HG03108 (cell line): ENCODE measurements around the gene ADGRB3.
"Not testable (repeated sequence)": the region's sequence is repeated elsewhere in the genome, so short reads cannot be mapped to it uniquely, and the experiment has no call there.

Source experiments
- ATAC-seq: cut with Tn5 transposase; IDR thresholded peaks from one replicate; pipeline ENCODE4 v1.9.1; 2021; ENCODE audit warnings: moderate library complexity; ENCODE audit not compliant: unreplicated experiment

ADGRB3 gene

DNA sequence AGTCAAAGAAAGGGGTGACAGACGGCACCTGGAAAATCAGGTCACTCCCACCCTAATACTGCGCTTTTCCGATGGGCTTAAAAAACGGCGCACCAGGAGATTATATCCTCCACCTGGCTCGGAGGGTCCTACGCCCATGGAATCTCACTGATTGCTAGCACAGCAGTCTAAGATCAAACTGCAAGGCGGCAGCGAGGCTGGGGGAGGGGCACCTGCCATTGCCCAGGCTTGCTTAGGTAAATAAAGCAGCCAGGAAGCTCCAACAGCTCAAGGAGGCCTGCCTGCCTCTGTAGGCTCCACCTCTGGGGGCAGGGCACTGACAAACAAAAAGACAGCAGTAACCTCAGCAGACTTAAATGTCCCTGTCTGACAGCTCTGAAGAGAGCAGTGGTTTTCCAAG is 277.7 kb downstream of the ADGRB3 start:
- ATAC-seq = not testable (repeated sequence)

DNA sequence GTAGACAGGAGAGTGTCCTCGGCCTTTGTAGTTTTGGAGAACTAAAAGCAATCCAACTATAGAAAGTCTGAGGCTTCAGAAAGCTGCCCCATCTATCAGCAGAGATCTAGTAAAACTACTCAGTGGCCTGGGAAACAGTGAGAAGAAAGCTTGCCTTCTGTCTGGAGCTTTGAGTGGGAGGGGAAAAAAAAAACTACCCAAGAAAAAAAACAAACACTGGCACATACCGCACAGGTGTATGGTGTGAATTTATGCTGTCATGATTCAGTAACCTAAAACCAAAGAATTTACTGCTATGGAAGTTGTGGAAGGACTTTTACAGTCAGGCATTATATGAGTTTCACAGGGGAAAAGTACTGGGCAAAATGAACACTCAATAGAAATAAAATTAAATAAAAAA is 280.5 kb downstream of the ADGRB3 start:
- no peak for ATAC-seq

DNA sequence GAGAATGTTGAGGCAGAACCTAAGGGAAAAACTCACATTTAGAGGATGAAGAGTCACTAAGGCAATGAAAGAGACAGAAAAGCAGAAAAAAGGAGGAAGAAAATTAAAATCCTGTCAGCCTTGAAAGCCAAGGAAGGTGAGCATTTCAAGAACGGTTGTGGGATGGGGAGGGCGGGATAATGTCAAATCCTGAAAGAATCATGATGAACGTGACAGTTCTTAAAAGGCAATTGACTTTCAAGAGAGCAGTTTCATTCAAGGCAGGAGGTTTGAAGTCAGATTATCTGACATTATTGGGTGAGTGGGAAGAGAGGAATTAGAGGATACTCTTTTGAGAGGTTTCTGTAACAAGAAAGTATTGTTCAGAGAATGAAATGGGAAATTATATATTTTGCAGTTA is 284.5 kb downstream of the ADGRB3 start:
- no peak for ATAC-seq

DNA sequence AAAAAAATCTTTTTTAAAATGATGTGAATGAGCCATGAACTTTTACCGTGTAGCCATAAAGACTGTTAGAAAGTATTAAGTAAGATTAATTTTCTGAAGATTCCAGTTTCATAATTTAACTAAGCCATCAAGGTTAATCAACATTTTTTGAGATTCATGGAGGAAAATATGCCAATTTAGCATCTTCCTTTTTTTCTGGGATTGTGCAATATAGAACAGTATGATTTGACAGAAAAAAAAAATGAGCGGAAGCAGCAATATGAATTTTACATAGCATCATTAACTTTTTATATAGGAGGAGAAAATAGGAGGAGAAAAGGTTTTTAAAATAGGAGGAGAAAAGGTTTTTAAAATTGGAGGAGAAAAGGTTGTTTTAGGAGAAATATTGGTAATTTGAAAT is 306.3 kb downstream of the ADGRB3 start:
- ATAC-seq = no peak

DNA sequence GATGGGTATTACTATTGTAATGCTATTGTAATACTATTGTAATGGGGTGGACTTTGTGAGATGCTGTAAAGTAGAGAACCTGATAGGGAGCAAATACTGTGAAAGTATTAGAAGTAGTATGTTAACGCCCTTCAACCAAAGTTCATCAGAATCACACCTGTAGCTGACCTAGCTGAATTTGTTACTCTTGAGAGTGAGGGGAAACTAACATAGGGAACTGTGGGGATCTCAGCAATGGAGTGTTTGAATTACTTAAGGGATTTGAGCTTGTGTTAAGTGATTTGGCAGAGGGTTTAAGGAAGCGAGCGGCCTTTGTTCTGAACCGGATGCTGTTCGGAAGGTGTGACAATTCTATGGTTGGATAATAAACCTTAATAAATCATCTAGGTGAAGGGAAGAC is 312.6 kb downstream of the ADGRB3 start:
- ATAC-seq = no peak

DNA sequence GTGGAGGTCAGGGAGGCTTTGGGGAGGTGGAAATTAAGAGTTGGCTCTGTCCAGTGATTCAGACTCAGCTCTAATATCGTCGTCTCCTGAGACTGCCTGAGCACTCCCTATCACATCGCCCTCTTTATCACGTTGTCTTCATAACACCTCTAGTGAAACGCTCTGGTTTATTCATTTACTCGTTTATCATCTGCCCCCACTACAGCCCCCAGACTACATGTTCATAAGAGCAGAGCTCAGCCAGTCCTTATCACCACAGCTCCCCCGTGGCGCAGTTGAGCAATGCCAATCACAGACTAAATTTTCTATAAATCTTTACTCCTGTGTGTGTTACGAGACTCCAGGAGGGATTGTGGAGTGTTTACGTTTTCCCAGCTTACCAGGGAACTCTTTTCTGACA is 316.2 kb downstream of the ADGRB3 start:
- no peak for ATAC-seq

DNA sequence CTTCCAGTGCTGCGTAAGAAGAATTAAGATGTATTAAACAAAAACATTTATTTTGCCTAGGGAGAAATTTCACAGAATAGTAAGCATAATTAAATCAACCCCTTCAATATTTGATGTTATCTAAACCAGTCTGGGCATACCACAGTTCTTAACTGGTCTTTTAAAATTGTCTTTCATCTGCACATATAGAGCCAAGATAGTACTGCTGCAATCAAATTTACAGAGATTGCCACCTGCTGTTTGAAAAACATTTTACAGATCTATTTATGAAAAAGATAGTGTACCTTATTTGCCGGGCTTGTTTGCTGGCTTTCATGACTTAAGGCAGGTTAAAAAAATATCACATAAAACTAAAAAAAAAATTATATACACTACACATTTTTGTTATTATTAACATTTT is 323.2 kb downstream of the ADGRB3 start:
- no peak for ATAC-seq

DNA sequence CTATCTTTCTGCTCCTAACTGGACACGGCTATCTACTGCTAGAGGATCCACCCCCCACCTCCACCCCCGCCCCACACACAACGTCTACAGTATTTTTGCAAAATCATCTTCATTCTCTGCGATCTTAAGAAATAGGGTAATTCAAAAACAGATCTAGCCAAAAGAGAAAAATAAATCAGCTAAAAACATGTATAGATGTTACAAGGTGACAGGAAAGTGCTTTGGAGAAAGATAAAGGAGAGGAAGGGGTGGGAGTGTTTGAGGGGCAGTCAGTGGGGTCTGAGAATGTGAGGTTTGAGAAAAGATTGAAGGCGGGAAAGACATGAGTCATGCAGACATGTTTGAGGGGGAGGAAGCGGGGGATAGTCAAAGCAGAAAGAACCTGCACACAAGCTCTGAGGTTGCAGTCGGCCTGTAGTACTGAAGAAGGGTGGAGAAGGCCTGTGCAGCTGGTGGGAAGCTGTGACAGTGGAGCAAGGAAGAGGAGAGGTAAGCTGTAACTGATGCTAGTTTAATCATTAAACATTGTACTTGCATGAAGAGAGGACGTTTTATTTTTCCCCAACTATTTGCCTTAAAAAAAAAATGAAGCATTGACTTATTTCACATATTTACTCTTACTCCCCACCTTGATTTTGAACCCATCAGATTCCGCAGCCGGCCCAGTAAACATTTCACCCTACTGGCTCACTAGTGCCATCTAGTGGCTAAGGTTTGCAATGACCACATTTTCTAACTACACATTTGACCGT is 332.6 kb downstream of the ADGRB3 start:
- ATAC-seq = no peak

DNA sequence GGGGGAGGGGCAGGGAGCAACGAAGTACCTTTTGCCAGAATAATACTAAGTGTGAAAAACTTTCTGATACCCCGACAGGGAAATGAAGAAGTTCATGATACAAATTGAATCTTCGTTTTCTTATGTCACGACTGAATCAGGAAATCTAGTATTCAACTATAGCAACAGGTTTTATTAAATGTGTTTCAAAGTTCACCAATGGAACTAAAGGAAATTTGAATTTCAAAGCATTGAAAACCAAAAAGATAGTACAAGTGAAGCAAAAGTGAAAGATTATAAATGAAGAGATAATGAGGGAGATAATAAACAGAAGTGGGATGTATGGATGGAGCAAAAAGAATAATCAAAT is 333.2 kb downstream of the ADGRB3 start:
- ATAC-seq = no peak

DNA sequence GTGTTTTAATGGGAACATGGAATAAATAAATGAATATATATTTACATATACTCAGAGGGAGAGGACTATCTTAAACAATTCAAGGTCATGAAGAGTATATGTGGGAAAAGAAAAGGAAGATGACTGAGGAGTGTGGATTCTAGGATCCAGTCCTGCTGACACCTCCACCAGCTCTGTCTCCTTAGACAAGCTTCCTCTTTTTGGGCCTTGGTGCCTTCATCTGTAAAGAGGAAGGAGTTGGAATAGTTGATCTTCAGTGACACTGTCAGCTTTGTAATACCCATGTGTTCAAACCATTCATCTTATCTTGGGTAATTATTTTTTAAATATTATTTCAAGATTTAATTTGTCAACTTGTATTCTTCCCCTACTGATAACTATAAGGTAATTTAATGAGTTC is 338.0 kb downstream of the ADGRB3 start:
- no peak for ATAC-seq

DNA sequence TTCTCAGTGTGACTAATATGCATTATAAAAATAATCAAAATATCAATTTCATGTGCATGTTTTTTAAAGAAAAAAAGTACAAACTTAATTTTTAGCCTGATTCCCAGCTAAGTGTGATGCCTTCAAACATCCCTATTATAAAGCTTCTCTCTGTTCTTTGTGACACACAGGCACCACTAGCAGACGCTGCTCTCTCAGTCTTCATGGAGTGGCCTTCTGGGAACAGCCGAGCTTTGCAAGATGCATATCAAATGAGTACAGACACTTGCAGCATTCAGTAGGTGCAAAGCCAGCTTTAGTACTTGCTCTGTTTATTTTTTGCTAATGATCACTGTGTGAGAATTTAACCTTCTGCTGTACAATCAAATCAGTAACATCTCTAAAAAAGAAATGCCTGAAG is 340.0 kb downstream of the ADGRB3 start:
- ATAC-seq = no peak

DNA sequence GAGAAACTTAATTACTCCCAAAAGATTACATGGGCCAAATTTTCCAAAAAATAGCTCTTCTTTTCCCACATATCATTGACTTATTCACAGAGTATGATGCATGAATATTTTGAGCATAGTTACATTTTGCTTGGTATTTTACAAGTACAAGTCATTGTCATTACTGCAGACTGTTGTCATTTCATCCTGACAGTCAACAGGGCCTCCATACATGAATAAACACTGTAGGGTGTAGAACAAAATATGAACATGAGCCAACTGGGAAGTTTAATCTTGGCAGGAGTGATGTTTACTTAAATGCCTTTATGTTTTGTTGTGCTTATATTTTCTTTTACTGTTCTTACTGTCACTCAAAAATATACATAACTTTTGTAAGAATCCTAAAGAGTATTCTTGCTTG is 340.7 kb downstream of the ADGRB3 start:
- no peak for ATAC-seq

DNA sequence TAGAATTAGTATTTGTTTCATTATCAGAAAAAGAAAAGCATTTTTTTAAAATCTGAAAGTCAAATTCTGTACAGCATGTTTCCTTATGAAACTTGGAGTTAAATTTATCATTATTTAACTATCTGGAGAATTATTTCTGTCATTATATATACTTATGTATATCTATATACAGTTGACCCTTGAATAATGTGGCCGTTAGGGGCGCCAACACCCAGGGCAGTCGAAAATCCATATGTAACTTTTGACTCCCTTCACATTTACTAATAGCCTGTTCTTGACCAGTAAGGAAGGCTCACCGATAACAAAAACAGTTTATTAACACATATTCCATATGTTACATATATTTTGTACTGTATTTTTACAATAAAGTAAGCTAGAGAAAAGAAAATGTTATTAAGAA is 341.2 kb downstream of the ADGRB3 start:
- ATAC-seq = no peak

DNA sequence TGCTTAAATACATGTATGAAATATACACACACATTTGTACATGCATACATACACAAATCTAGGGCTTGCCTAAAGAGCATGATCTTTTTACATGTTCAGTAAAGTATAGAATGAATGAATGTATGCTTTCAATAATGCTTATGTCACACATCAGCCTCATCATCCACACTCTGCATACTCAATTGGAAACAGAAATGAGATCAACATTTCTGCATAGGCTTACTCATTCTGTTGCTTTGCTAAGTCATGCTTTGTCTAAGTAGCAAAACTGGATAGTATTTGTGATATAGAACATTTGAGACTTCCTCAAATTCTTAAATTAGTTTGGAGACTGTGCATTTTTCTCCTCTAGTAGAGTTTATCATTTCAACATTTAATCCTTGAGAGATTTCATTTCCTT is 343.3 kb downstream of the ADGRB3 start:
- ATAC-seq = no peak

DNA sequence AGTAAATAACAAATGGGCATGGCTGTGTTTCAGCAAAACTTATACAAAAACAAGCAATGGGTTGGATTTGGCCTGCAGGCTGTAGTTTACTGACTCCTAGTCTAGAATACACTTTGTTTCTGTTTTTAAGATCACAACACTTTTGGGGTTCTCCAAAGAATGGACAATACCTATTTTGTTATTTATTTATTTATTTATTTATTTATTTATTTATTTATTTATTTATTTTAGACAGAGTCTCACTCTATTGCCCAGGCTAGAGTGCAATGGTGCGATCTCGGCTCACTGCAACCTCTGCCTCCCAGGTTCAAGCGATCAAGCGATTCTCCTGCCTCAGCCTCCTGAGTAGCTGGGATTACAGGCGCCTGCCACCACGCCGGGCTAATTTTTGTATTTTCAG is 346.6 kb downstream of the ADGRB3 start:
- not testable (repeated sequence) for ATAC-seq

DNA sequence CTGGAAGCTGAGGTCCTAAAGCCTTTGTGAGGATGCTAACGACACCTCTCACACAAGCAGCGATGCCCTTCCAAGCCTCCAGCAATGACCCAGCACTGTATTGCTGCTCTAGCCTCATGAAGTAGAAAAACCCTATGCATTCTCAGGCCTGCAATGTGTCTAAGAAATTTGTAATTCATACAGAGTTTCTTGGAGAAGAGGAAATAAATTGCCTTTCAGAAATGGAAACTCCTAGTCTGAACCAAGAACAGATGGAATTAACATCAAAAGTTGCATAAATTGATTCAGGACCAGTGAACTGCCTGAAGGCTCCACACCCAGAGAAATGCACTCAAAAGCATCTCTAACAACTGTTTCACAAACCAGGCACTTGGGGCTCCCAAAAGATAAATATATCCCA is 353.6 kb downstream of the ADGRB3 start:
- no peak for ATAC-seq

DNA sequence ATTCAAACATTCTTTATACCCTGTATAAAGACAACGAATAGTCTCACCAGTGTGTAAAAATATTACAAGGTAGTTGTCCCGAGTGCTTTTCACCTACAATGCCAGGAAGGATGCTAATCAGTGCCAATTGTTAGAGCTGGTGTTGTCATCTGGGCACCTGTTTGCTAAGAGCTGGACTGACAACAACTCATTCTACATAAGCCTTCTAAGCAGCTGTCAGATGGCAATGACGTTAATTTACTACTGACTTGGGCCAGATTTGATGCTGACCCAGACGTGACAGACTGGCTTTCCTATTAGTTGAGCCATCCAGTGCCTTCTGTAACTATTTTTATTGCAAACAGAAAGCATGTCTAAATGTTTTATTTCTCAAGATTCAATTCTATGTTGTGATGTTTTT is 355.2 kb downstream of the ADGRB3 start:
- no peak for ATAC-seq

DNA sequence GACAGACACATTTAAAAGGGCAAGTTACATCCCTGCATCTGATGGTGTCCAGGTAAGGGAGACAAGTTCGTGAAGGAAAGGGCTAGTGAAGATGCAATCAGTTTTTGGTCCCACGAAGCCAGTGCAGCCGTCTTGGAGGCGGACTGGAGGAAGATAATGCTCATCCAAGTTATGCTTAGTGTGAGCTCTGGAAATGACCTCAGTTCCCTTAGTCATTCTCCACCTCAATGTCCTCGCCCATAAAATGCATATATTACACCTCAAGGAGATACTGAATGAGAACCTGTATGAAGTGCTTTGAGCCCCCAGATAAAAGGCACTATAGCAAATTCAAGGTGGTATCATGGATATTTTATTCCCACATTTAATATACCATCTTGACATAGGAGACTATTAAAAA is 358.8 kb downstream of the ADGRB3 start:
- ATAC-seq = no peak

DNA sequence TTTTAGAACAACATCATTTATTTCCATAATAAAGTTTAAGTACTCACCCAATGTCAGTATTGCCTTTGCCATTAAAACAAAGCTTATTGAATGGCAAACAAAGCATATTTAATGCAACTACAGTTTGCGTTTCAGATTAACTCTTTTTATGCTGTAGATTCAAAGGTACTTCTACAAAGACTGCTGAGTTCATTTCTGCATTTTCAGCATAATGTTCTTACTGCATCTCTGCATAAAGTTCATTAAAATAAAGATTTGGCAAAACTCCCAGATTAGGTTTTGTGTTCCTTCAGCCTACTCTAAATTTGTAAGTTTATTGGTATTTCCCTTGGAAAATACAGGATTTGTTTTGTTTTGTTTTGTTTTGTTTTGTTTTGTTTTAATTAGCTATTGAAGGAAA is 359.4 kb downstream of the ADGRB3 start:
- no peak for ATAC-seq

DNA sequence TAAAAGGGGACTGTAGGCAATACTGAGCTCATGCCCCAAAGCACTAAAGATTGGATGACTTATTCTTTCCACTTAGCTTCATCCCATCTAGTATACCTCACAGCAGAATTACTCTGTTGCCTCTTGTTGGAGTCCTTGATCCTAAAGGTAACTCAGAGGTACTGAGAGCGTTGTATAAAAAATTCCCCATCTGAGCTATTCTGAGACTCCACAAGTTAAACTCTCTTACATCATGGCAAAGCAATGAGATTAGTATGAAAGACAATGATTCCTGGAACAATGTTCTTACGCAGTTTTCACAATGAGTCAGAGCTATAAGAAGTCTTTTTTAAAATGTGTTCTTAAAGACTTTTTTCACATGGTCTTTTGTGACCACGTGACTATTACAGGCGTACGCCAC is 370.1 kb downstream of the ADGRB3 start:
- no peak for ATAC-seq

DNA sequence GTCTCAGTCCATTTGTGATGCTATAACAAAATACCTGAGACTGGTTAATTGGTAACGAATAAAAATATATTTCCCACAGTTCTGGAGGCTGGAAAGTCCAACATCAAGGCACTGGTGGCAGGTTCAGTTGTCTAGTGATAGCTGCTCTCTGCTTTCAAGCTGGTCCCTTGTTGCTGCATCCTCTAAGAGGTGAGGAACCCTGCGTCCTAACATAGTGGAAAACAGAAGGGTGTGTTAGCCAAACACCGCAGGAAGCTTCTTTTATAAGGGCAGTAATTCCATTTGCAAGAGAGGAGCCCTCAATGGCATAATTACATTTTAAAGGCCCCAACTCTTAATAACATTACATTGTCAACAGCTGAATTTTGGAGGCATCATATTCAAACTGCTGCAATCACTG is 372.7 kb downstream of the ADGRB3 start:
- no peak for ATAC-seq

DNA sequence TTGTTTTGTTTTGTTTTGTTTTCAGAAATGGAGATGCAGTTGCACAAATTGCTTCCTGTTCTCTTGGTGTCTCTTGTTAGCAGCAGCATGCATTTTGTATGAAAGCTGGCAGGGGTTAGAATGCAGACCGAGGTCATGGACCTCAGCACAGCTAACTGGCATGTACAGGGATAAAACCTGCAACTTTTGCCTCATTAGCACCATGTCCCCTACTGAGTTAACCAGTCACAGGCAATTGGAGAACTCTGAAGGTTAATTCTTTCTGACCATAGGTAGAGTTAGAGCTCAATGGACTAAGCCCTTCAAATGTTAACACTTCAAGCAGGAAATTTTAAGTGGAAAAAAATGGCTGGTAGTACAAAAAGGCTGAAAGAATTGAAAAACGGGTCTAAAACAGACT is 377.1 kb downstream of the ADGRB3 start:
- ATAC-seq = no peak

DNA sequence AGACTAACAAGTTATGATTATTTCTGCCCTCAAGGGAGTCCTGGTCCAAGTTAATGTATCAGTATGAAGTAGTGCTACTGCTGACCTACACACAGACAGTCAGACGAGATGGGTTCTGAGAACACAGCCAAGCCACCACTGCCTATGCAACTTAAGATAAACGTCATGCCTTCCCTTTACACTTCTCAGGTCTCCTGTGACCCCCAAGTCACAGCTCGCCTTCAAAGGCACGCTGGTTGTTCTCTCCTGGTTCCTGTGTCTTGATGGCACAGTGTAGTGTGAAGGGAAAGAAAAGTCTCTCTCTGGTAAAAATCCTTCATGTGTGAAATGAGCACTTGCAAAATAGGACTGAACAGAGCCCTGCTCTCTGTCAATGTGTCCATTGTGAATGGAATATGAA is 377.8 kb downstream of the ADGRB3 start:
- ATAC-seq = no peak

DNA sequence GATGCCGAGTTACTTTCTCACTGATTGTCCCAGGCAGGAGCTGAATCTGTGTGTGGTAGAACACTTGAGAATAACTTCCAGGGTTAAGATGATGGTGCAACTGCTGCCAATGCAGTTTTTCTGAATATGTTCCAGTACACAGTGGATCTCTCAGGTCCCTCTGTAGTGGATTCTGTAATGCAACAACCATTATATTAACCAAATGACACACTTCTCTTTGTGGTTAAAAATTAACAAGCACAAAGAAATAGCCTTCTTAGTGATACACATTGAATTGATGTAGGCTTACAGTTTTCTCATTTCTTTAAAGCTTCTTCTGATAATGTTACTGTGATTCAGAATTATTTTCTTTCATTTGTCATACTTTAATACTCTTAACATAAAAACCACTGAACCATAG is 383.8 kb downstream of the ADGRB3 start:
- ATAC-seq = no peak
